Pancreas (tissue), 10 donors: ENCODE measurements around the gene RNF34. TPM values are rescaled to one million over a fixed set of nuclear protein-coding genes. Genes with fewer than 3 reads are reported as not detected.

Experiments
- ATAC-seq, 4 donors: fragments of 200-7000 bp; cut with Tn5 transposase; one replicate each; pipeline versions ENCODE4 v1.8.0 to v1.9.1; 2020; ENCODE audit warnings: mild to moderate bottlenecking in 4 of 4, moderate library complexity in 4 of 4
- DNase-seq, 6 donors: peaks; one replicate each; pipeline ENCODE4 v3.0.0-alpha.2; 2020
- FAIRE-seq: peaks from 2 replicates; lab custom pipeline; 2012; peaks lifted over from hg19 to GRCh38; lab: Jason Lieb, UNC
- H3K27ac ChIP-seq, 4 donors: fragments of 200-600 bp; sonication (generic); 1 replicate in 3 of 4; 2 replicates in 1 of 4; pipeline versions ENCODE4 v1.5.0 to v1.8.0; 2020
- H3K27me3 ChIP-seq, 4 donors: fragments of 200-600 bp; one replicate each; pipeline ENCODE4 v1.8.0; 2021
- H3K36me3 ChIP-seq, 3 donors: fragments of 200-600 bp; sonication (generic) in 1 of 3; one replicate each; pipeline versions ENCODE4 v1.5.0 to v1.8.0; 2020 to 2021
- H3K4me1 ChIP-seq, 3 donors: fragments of 200-600 bp; one replicate each; pipeline ENCODE4 v1.8.0; 2021
- H3K4me3 ChIP-seq, 4 donors: fragments of 200-600 bp; sonication (generic) in 2 of 4; one replicate each; pipeline versions ENCODE4 v1.5.0 to v1.8.0; 2020 to 2021
- H3K9me3 ChIP-seq, 4 donors: fragments of 200-600 bp; one replicate each; pipeline ENCODE4 v1.8.0; 2021
- CTCF ChIP-seq, 4 donors: fragments of 200-600 bp; sonication (generic) in 3 of 4; IDR thresholded peaks; one replicate each; pipeline versions ENCODE4 v1.5.0 to v1.8.0; 2021; ENCODE audit warnings: antibody characterized with exemption in 4 of 4
- WGBS, 2 donors: extraction: QIAGEN DNeasy Blood & Tissue Kit; methylation state at CpG; one replicate each; pipeline ENCODE4 v1.1.7; 2013; 5-methylcytosine and 5-hydroxymethylcytosine counted together
- intact Hi-C, 3 donors: fragments of 100-400 bp; cut with DNase I; formaldehyde crosslinking; loops; one replicate each; pipeline versions ENCODE4 v1.11.1 to v1.14.2; 2022
- polyA plus RNA-seq, 2 donors: library from polyadenylated mRNA; stranded (reverse); fragments of 200-250 nt; gene quantifications; one replicate each; pipeline ENCODE4 v1.2.3, GENCODE V29; 2013
- total RNA-seq, 6 donors: library from RNA; stranded (reverse); fragmentation: NEBNext Ultra II Directional in 4 of 6; extraction: Animal tissue kit (Norgen Biotek cat#: 25700) in 4 of 6; gene quantifications; one replicate each; pipeline versions ENCODE4 v1.2.1 to v1.2.4, GENCODE V29; 2021 to 2023
- donor health status: healthy with polysubstance abuse.
- donor health status: DM: no; HTN: no; CAD: no; lungs with moderate emphysema.
- donor health status: DM: no; HTN: no; CAD: no.
- donor health status: control.
- donor health status: control.
- donor health status: Bipolar disorder and iron deficiency.
- donor health status: DM: yes; HTN: yes; CAD: no.
- donor health status: DM: no; HTN: no; CAD: no.
- donor health status: DM: no; HTN: no; CAD: no.
- donor health status: DM: yes; HTN: yes; CAD: no.

The RNF34 gene
- total and polyA plus RNA-seq, 8 donors, result 11.6 to 22.8 (median 14.1) TPM

- FAIRE-seq, result no peak
- intact Hi-C loops, result loop anchor here in 2 of 3 donors (5.0 to 10.0 kb wide), 4 partner anchors 92 to 375 kb away; no protein-coding TSS in a partner anchor
- no peak for TF ChIP-seq CTCF (IDR thresholded peaks at IDR 0.05)
Observed at GRCh38 chr12:121439715-121440114, 39.8 kb downstream of the RNF34 start.

GRCh38 chr12:121440768-121441167 lies 40.9 kb downstream of the RNF34 start:
- Histone ChIP-seq H3K4me1 (no peaks in the 10 kb centered on the region), H3K27ac (no peak overlapping the region), H3K4me3 (no peak overlapping the region), H3K27me3 (no peaks in the 10 kb centered on the region), H3K9me3 (no peaks in the 10 kb centered on the region), H3K36me3 (peaks cover 0 to 17% (median 0%) of the 10 kb centered on the region in 3 donors)
- DNase-seq, result no peak
- WGBS, 2 donors, result 95 to 96% methylated on average over 15 of the region's 15 CpGs
- TF ChIP-seq CTCF (IDR thresholded peaks at IDR 0.05), result no peak
- no peak for FAIRE-seq
- no peak for ATAC-seq
- intact Hi-C loops, result loop anchor here in 2 of 3 donors (5.0 to 10.0 kb wide), 3 partner anchors 106 to 376 kb away; no protein-coding TSS in a partner anchor

More at GRCh38 chr12:121439715-121440114, 39.8 kb downstream of the RNF34 start:
- Histone ChIP-seq H3K27ac (no peak overlapping the region), H3K36me3 (peaks cover 0 to 17% (median 0%) of the 10 kb centered on the region in 3 donors), H3K9me3 (no peaks in the 10 kb centered on the region), H3K27me3 (no peaks in the 10 kb centered on the region), H3K4me1 (no peaks in the 10 kb centered on the region), H3K4me3 (no peak overlapping the region)
- ATAC-seq (no peak), DNase-seq (no peak)
- WGBS, 2 donors, result 88 to 91% methylated on average over 16 of the region's 16 CpGs

GRCh38 chr12:121441555-121441954 lies 41.6 kb downstream of the RNF34 start:
- DNase-seq, result no peak
- intact Hi-C loops, result loop anchor here in 2 of 3 donors (5.0 to 10.0 kb wide), 3 partner anchors 107 to 377 kb away; no protein-coding TSS in a partner anchor
- WGBS, 2 donors, result 79 to 88% methylated on average over 17 of the region's 17 CpGs
- Histone ChIP-seq H3K9me3 (no peaks in the 10 kb centered on the region), H3K4me1 (no peaks in the 10 kb centered on the region), H3K27ac (no peak overlapping the region), H3K36me3 (peaks cover 0 to 17% (median 0%) of the 10 kb centered on the region in 3 donors), H3K27me3 (no peaks in the 10 kb centered on the region), H3K4me3 (no peak overlapping the region)
- TF ChIP-seq CTCF (IDR thresholded peaks at IDR 0.05), result no peak
- no peak for ATAC-seq
- FAIRE-seq, result no peak

GRCh38 chr12:121442028-121442948 lies 42.4 kb downstream of the RNF34 start:
- no peaks in the 10 kb centered on the region for H3K27me3 ChIP-seq
- no peak overlapping the region for H3K27ac ChIP-seq
- DNase-seq (peak in 1 of 6 donors; percentile 78), ATAC-seq (no peak), FAIRE-seq (no peak)
- H3K4me3 ChIP-seq, result no peak overlapping the region
- intact Hi-C loops, result loop anchor here in 2 of 3 donors (5.0 to 10.0 kb wide), 3 partner anchors 107 to 377 kb away; no protein-coding TSS in a partner anchor
- no peak for TF ChIP-seq CTCF (IDR thresholded peaks at IDR 0.05)
- H3K36me3 ChIP-seq, result peaks cover 0 to 17% (median 0%) of the 10 kb centered on the region in 3 donors
- WGBS, 2 donors, result 93 to 97% methylated on average over 67 to 68 of the region's 68 CpGs
- H3K9me3 ChIP-seq, result no peaks in the 10 kb centered on the region
- H3K4me1 ChIP-seq, result no peaks in the 10 kb centered on the region
